Amygdala (tissue), 56 donors: Measurements from ENCODE around the gene ST6GALNAC6.

ENCODE experiments used
- DNase-seq, 56 donors: peaks; one replicate each; lab custom pipeline; 2025; lab: John Stamatoyannopoulos, UW

The ST6GALNAC6 gene, protein sequence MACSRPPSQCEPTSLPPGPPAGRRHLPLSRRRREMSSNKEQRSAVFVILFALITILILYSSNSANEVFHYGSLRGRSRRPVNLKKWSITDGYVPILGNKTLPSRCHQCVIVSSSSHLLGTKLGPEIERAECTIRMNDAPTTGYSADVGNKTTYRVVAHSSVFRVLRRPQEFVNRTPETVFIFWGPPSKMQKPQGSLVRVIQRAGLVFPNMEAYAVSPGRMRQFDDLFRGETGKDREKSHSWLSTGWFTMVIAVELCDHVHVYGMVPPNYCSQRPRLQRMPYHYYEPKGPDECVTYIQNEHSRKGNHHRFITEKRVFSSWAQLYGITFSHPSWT

DNA sequence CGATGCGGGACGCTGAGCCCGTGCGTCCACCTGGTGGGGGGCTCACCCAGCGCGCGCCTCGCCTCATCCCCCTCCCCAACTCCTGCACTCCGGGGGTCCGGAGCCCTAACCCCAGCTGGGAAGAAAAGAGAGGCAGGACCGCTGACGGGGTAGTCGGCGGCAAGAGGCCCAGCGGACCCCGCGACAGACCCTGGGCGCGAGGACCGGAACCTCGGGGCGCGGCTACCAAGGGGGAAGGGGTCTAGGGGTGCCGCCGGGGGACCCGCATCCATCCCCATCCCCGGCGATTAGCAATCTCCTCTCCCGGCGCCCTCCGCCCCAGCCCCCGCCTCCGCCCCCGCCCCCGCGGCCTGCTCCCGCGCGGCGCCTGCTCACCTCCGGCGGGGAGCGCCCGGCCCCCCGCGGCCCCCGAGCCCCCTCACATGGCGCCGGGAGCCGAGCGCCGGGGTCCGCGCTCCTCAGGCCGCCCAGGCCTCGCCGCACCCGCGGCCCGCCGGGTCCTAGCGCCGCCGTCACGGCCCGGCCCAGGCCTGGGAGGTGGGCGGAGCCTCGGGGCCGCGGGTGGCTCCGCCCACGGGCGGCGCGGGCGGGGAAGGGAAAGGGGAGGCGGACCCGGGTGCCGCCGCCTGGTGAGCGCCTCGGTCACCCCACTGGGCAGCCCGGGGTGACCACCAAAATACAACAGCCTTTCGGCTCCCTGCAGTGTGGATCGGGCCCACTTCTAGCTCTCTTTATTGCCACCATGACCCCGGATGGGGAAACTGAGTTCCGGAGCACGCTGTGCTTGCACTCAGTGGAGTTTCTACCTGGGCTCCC lies at the start of gene ST6GALNAC6:
Gene ST6GALNAC6 (minus strand): TSS at position 476 of the 816 bp plus-strand sequence. CDS start 1,622 bp downstream, outside the sequence.
- DNase-seq: peak in 31 of 56 donors; percentile 27 to 77 (median 52)

GRCh38 chr9:127947841-127948710 lies 48.7 kb upstream of the ST6GALNAC6 start:
- no peak for DNase-seq

- DNase-seq: peak in 1 of 56 donors; percentile 52
Observed at GRCh38 chr9:127946728-127947127, 47.3 kb upstream of the ST6GALNAC6 start.

DNA sequence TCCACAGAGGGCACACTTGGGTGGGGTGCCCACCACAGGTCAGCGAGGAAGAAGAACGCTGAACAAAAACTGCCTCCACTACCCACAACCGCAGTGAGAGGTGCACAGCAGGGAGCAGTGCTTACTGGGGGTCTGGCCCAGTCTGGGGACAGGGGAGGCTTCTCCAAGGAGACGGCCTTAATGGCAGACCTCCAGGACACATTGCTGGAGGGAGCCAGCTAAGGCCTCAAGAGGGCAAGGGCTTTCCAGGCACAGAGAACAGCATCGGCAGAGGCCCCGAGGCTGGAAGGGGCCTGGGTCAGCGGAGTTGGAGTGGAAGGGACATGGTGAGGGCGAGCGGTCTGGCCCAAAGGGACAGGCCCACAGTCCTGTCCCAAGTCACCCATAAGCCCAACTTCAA lies 46.5 kb upstream of the ST6GALNAC6 start:
- DNase-seq: peak in 4 of 56 donors; percentile 26 to 36 (median 30)

DNA sequence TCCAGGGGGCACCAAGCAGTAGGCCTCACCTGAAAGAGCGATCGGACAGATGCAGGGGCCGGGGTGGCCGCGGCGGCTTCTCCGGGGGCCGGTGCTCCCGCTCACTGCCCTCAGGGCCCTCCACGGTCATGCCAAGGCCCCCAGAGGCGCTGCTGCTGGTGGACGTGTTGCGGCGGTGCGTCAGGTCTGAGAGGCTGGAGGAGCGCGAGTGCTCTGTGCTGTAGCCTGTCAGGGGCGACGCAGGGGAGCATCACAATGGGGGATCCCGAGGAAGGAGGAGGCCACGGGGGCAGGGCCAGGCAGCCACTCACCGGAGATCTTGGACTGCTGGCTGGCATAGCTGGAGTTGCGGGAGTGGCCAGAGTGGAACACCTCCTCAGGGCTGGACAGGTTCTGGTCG lies 45.9 kb upstream of the ST6GALNAC6 start:
- DNase-seq: no peak

DNA sequence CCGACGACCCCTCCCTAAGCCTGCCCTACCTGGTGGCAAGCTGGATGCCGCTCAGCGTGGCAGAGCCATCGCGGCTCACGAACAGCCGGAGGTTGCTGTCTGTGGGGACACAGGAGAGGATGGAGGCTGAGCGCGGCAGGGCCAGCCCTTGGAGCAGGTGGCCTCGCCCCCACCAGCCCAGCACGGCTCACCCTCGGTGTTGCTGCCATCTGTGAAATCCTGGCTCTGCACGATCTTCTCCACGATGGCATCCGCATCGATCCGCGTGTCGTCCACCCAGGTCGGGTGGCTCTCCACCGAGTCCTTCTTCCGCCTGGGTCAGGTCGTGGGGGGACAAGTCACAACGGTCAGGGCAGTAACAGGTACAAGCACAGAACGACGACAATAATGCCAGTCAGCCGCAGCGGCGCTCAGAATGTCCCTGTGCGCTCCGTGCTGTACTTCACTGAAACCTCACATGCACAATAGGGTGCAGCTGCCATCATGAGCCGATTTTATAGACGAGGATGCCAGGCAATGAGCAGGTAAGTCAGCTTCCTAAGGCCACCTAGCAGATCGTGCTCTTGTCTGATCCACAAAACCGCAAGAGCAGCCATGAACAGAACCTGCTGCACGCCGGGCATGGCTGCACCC lies 45.3 kb upstream of the ST6GALNAC6 start:
- no peak for DNase-seq

DNA sequence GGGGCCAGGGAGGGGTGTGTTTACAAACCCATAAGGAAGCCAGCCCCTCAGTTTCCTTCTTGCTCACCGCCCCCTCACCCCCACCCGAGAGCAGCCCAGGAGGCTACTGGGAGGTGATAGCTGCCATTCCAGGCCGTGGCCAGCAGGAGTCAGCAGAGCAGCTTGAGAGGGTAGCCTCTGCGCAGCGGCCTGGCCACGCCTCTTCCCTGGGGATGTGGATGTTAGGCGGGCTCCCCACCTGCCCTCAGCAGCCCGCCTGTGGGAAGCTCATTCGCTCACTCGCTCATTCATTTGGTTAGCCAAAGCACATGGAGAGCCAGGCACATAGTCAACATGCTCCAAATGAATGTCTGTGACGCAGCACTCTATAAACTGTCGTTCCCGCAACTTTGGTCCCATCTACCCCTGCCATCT lies 44.3 kb upstream of the ST6GALNAC6 start:
- DNase-seq: peak in 53 of 56 donors; percentile 30 to 92 (median 81)

DNA sequence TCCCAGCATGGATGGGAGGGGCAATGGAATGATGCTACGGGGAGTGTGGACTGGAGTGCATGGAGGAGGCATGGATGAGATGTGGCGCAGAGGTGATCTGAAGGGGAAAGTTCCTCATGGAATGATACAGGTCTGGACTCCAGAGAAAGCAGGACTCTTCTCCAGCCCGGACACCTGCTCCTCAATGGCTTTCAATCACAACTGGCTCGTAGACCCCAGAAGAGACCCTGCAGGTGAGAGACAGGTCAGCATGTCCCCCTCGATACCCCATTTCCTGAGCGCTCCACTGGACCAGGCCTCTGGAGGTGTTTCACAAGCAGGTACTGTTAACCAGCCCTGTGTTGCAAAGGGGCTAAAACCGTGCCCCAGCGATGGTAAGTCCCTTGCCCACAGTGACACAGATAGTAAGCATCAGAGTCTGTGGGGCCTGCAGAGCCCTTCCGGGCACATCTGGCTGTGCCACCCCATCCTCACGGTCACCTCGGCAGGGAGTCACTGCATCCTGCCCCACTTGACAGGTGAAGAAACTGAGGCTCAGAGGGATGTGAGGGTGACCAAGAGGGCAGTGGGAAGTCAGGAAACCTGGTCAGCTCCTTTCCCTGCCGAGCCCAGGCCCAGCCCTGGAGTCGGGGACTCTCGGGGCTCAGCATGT lies 43.7 kb upstream of the ST6GALNAC6 start:
- peak in 1 of 56 donors; percentile 28 for DNase-seq

DNA sequence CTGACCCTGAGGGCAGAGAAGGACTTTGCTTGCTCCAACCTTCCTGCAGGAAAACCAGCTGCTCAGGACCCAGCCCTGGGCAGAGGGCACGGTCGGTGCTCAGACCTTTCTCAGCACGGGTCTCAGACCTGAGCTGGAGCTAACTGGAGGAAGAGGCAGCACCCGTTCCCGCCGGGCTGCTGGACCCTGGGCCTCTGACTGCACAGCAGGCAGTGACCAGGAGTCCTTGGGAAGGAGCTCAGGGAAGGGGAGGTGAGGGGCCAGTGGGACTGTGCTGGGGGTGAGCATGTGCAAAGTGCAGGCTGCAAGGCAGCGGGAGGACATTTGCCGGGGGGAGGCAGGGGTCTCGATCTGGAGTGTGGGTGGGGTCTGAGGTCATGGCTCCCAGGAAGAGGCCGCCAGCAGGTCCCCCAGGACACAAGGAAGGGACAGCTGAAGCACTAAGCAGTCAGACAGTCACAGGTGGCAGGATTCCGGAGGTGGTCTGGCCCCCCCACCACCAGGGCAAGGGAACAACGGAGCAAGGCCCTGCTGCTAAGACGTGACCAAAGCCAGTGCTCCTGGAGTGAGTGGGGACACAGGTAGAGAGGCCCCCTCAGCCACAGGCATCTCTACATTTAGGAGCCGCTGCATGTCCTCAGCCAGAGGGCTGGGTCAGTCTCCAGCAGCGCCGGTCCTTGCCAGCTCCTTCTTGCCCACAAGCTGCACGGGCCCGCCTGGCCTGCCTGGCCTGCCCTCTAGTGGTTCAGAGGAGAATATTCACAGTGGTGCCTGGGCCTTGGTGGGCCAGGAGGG lies 43.0 kb upstream of the ST6GALNAC6 start:
- peak in 36 of 56 donors; percentile 22 to 72 (median 49) for DNase-seq

GRCh38 chr9:127941961-127942215 lies 42.5 kb upstream of the ST6GALNAC6 start:
- DNase-seq: peak in 1 of 56 donors; percentile 21

GRCh38 chr9:127941062-127941960 lies 41.9 kb upstream of the ST6GALNAC6 start:
- DNase-seq: no peak

DNA sequence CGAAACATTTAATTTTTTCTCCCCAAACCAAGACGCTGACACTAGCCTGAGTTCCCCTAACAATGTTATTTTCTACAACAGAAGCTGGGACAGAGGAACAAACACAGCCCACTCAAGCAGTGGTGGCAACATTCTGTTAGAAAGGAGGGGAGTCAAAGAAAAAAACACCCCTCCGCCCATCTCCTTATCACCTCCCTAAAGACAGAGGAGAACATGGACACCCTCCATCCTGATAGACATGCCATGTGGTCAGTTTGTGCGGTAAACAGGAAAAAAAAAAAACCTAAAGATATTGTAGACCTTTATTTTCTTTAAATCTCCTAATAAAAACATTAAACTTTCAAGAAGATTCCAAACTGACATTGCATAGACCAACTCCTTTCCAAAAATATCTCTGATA lies 41.2 kb upstream of the ST6GALNAC6 start:
- no peak for DNase-seq

- DNase-seq: peak in 1 of 56 donors; percentile 32
Observed at GRCh38 chr9:127938298-127938690, 38.9 kb upstream of the ST6GALNAC6 start.

- peak in 52 of 56 donors; percentile 24 to 86 (median 62) for DNase-seq
Observed at GRCh38 chr9:127937388-127938297, 38.2 kb upstream of the ST6GALNAC6 start, which contains the start of gene DPM2. Gene DPM2, minus strand, starts transcription at chr9:127937854. Its CDS starts 34 bp downstream, at chr9:127937820.

- DNase-seq: no peak
Observed at GRCh38 chr9:127937056-127937387, 37.6 kb upstream of the ST6GALNAC6 start.

- DNase-seq: no peak
Observed at GRCh38 chr9:127936347-127936852, 37.0 kb upstream of the ST6GALNAC6 start.
